Fibroblast of the aortic adventitia (primary cell): ENCODE data around the gene NTRK1. TPM values are rescaled to one million over a fixed set of nuclear protein-coding genes. Genes with fewer than 3 reads are reported as not detected.
A peak's percentile ranks its signal among the peaks of the same experiment; 100 is the strongest.

ENCODE experiments used
- DNase-seq: peaks from one replicate; pipeline ENCODE4 v3.0.0-alpha.2; 2010; ENCODE audit warnings: low read depth
- H3K4me3 ChIP-seq: 2 replicates; pipeline ENCODE4 v1.5.1; 2011; ENCODE audit warnings: low read depth, mild to moderate bottlenecking, control low read depth, low read length, moderate library complexity
- CTCF ChIP-seq: IDR thresholded peaks from 2 replicates; pipeline ENCODE4 v1.5.1; 2011; ENCODE audit warnings: mild to moderate bottlenecking, low read length, control low read depth, inconsistent platforms; ENCODE audit not compliant: insufficient read depth
- total RNA-seq: library from RNA; depleted of rRNA; stranded (reverse); fragments of >200 nt; gene quantifications from 2 replicates; pipeline ENCODE4 v1.2.3, GENCODE V29; 2012; ENCODE audit warnings: low replicate concordance

Gene NTRK1
- total RNA-seq, 1 donor = 0.09 TPM

- no peak for DNase-seq
- H3K4me3 ChIP-seq = no peak overlapping the region
- no peak for TF ChIP-seq CTCF
Observed at GRCh38 chr1:156909671-156910070, 49.0 kb downstream of the NTRK1 start.

- TF ChIP-seq CTCF = peak; percentile 80
- no peak for DNase-seq
Observed at GRCh38 chr1:156910309-156910782, 49.7 kb downstream of the NTRK1 start.

GRCh38 chr1:156911577-156912298 lies 51.1 kb downstream of the NTRK1 start:
- DNase-seq = peak; percentile 28
- no peak for TF ChIP-seq CTCF
- no peak overlapping the region for H3K4me3 ChIP-seq

More at GRCh38 chr1:156910309-156910782, 49.7 kb downstream of the NTRK1 start:
- H3K4me3 ChIP-seq = no peak overlapping the region

GRCh38 chr1:156912310-156912709 lies 51.6 kb downstream of the NTRK1 start:
- DNase-seq = no peak
- TF ChIP-seq CTCF = no peak
- H3K4me3 ChIP-seq = no peak overlapping the region

- no peak overlapping the region for H3K4me3 ChIP-seq
- no peak for TF ChIP-seq CTCF
- DNase-seq = no peak
Observed at GRCh38 chr1:156912861-156913808, 52.5 kb downstream of the NTRK1 start.

- DNase-seq = no peak
- TF ChIP-seq CTCF = no peak
- no peak overlapping the region for H3K4me3 ChIP-seq
Observed at GRCh38 chr1:156913809-156914387, 53.2 kb downstream of the NTRK1 start.
